Bronchial epithelial cell (primary cell): Measurements from ENCODE around the gene ATP8B2. TPM values are rescaled to one million over a fixed set of nuclear protein-coding genes. Genes with fewer than 3 reads are reported as not detected.

Experiments
- DNase-seq: peaks from one replicate; pipeline ENCODE4 v3.0.0-alpha.2; 2010; ENCODE audit warnings: low read depth
- FAIRE-seq: peaks from 2 replicates; lab custom pipeline; 2011; peaks lifted over from hg19 to GRCh38; lab: Jason Lieb, UNC
- H3K27me3 ChIP-seq: 2 replicates; pipeline ENCODE4 v1.5.1; 2011; ENCODE audit warnings: low read length; ENCODE audit not compliant: control insufficient read depth, insufficient read depth
- H3K36me3 ChIP-seq: 2 replicates; pipeline ENCODE4 v1.5.1; 2011; ENCODE audit warnings: low read length; ENCODE audit not compliant: control insufficient read depth, insufficient read depth
- H3K4me3 ChIP-seq: 2 replicates; pipeline ENCODE4 v1.5.1; 2011; ENCODE audit warnings: mild to moderate bottlenecking, low read depth, low read length, control low read depth
- CTCF ChIP-seq: IDR thresholded peaks from 2 replicates; pipeline ENCODE4 v1.5.1; 2011; ENCODE audit warnings: mild to moderate bottlenecking, moderate library complexity, low read length, control low read depth, inconsistent platforms; ENCODE audit not compliant: insufficient read depth, severe bottlenecking
- total RNA-seq: library from RNA; depleted of rRNA; stranded (reverse); fragments of >200 nt; gene quantifications from 2 replicates; pipeline ENCODE4 v1.2.1, GENCODE V29; 2014

The ATP8B2 gene
- total RNA-seq, 1 donor from 2014 or later, result 15.5 TPM

GRCh38 chr1:154346276-154346917 lies 21.1 kb downstream of the ATP8B2 start:
- Histone ChIP-seq H3K4me3 (no peak overlapping the region), H3K36me3 (peaks cover 20% of the 10 kb centered on the region), H3K27me3 (no peaks in the 10 kb centered on the region)
- DNase-seq (no peak), FAIRE-seq (peak; percentile 95)
- TF ChIP-seq CTCF, result no peak

DNA sequence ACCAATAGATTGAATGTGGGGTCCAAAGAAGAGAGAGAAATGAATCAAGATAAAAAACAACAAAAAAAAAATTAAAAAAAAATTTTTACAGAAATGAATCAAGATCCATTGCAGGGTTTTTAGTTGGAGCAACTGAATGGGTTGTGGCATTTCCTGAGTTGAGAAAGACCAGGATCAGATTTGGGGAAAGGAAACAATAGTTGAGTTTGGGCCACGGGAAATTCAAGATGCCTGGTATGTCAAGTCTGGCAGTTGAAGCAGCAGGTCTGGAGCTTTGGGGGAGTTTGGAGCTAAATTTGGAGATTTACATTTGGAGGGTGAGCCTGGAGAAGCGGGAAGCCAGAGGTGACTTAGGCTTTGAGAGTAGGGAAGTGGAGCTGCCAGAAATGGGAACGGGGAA lies 22.6 kb downstream of the ATP8B2 start:
- FAIRE-seq (no peak), DNase-seq (no peak)
- Histone ChIP-seq H3K4me3 (no peak overlapping the region), H3K27me3 (no peaks in the 10 kb centered on the region), H3K36me3 (peaks cover 17% of the 10 kb centered on the region)
- TF ChIP-seq CTCF, result no peak

GRCh38 chr1:154348429-154349076 lies 23.2 kb downstream of the ATP8B2 start:
- H3K27me3 ChIP-seq, result no peaks in the 10 kb centered on the region
- TF ChIP-seq CTCF, result no peak
- FAIRE-seq, result no peak
- H3K4me3 ChIP-seq, result no peak overlapping the region
- peaks cover 12% of the 10 kb centered on the region for H3K36me3 ChIP-seq
- DNase-seq, result no peak

GRCh38 chr1:154349121-154349520 lies 23.8 kb downstream of the ATP8B2 start:
- no peak for DNase-seq
- FAIRE-seq, result no peak
- no peak for TF ChIP-seq CTCF
- H3K36me3 ChIP-seq, result peaks cover 9% of the 10 kb centered on the region
- no peaks in the 10 kb centered on the region for H3K27me3 ChIP-seq
- no peak overlapping the region for H3K4me3 ChIP-seq

GRCh38 chr1:154350383-154350782 lies 25.1 kb downstream of the ATP8B2 start:
- FAIRE-seq (no peak), DNase-seq (no peak)
- H3K27me3 ChIP-seq, result no peaks in the 10 kb centered on the region
- no peak for TF ChIP-seq CTCF
- H3K36me3 ChIP-seq, result peaks cover 7% of the 10 kb centered on the region
- H3K4me3 ChIP-seq, result no peak overlapping the region
